ENCODE measurements around the gene SGSH. TPM values are rescaled to one million over a fixed set of nuclear protein-coding genes. Genes with fewer than 3 reads are reported as not detected.

The SGSH gene
- total and polyA plus RNA-seq, 2 experiments from 2014 or later = 16.0 to 59.6 TPM

- no peak for TF ChIP-seq EZH2 (IDR thresholded peaks at IDR 0.05; ENCODE audit: borderline replicate concordance)
- TF ChIP-seq CTCF (IDR thresholded peaks at IDR 0.05; ENCODE audit: poor library complexity) = no peak
- no peak for TF ChIP-seq EZH2phosphoT487 (IDR thresholded peaks at IDR 0.05; ENCODE audit: low read depth, severe bottlenecking, unreplicated experiment)
- Histone ChIP-seq H3K9me2 (replicated peaks; ENCODE audit: insufficient read depth) (no peaks in the 10 kb centered on the region), H3K4me2 (peak overlapping the region; percentile 98), H3K4me3 (peak overlapping the region; percentile 99), H3K79me2 (peaks cover 5% of the 10 kb centered on the region), H3K27me3 (no peaks in the 10 kb centered on the region), H3K9me3 (ENCODE audit: low read depth) (no peaks in the 10 kb centered on the region), H4K20me1 (ENCODE audit: insufficient read depth, poor library complexity, severe bottlenecking) (peaks cover 2% of the 10 kb centered on the region), H3K27ac (peak overlapping the region; percentile 100), H2AFZ (no peak overlapping the region), H3K36me3 (replicated peaks; ENCODE audit: insufficient read depth, low read depth) (no peaks in the 10 kb centered on the region), H3K4me1 (ENCODE audit: insufficient read depth) (peaks cover 27% of the 10 kb centered on the region)
- no peak for DNase-seq (ENCODE audit: low spot score)
- 28% methylated on average over 8 of the region's 8 CpGs for WGBS (ENCODE audit: low lambda C conversion rate, missing lambda C conversion rate)
These were observed 41.8 kb upstream of the SGSH start for GRCh38 chr17:80261895-80262279.

- Histone ChIP-seq H3K27ac (peak overlapping the region; percentile 100), H3K4me2 (peak overlapping the region; percentile 98), H2AFZ (peak overlapping the region; percentile 36), H4K20me1 (ENCODE audit: insufficient read depth, poor library complexity, severe bottlenecking) (peaks cover 2% of the 10 kb centered on the region), H3K79me2 (peaks cover 5% of the 10 kb centered on the region), H3K9me3 (ENCODE audit: low read depth) (no peaks in the 10 kb centered on the region), H3K27me3 (no peaks in the 10 kb centered on the region), H3K9me2 (replicated peaks; ENCODE audit: insufficient read depth) (no peaks in the 10 kb centered on the region), H3K4me1 (ENCODE audit: insufficient read depth) (peaks cover 27% of the 10 kb centered on the region), H3K36me3 (replicated peaks; ENCODE audit: insufficient read depth, low read depth) (no peaks in the 10 kb centered on the region), H3K4me3 (peak overlapping the region; percentile 99)
- DNase-seq (ENCODE audit: low spot score) = peak; percentile 79
- 5% methylated on average over 37 of the region's 45 CpGs for WGBS (ENCODE audit: low lambda C conversion rate, missing lambda C conversion rate)
- no peak for TF ChIP-seq CTCF (IDR thresholded peaks at IDR 0.05; ENCODE audit: poor library complexity)
- no peak for TF ChIP-seq EZH2 (IDR thresholded peaks at IDR 0.05; ENCODE audit: borderline replicate concordance)
- no peak for TF ChIP-seq EZH2phosphoT487 (IDR thresholded peaks at IDR 0.05; ENCODE audit: low read depth, severe bottlenecking, unreplicated experiment)
These were observed 41.2 kb upstream of the SGSH start for GRCh38 chr17:80261159-80261894.

- 0% methylated on average over 5 of the region's 54 CpGs for whole genome bisulfite sequencing (ENCODE audit: low lambda C conversion rate, missing lambda C conversion rate)
- peaks cover 27% of the 10 kb centered on the region for H3K4me1 ChIP-seq (ENCODE audit: insufficient read depth)
These were observed 40.6 kb upstream of the SGSH start, which contains the start of gene RNF213 for GRCh38 chr17:80260791-80261158. RNF213 (plus strand) TSS chr17:80260852; CDS start chr17:80263682, 2,830 bp downstream.

More at GRCh38 chr17:80260791-80261158, 40.6 kb upstream of the SGSH start, which contains the start of gene RNF213:
- H3K27ac ChIP-seq = peak within 1 kb of the TSS; percentile 100
- peak within 1 kb of the TSS; percentile 49 for H2AFZ ChIP-seq
- DNase-seq (ENCODE audit: low spot score) = peak; percentile 79
- H3K27me3 ChIP-seq = no peaks in the 10 kb centered on the region
- H3K79me2 ChIP-seq = peaks cover 5% of the 10 kb centered on the region
- H3K36me3 ChIP-seq (replicated peaks; ENCODE audit: insufficient read depth, low read depth) = no peaks in the 10 kb centered on the region
- no peak for TF ChIP-seq EZH2 (IDR thresholded peaks at IDR 0.05; ENCODE audit: borderline replicate concordance)
- TF ChIP-seq CTCF (IDR thresholded peaks at IDR 0.05; ENCODE audit: poor library complexity) = no peak
- TF ChIP-seq EZH2phosphoT487 (IDR thresholded peaks at IDR 0.05; ENCODE audit: low read depth, severe bottlenecking, unreplicated experiment) = no peak
- no peaks in the 10 kb centered on the region for H3K9me2 ChIP-seq (replicated peaks; ENCODE audit: insufficient read depth)
- H4K20me1 ChIP-seq (ENCODE audit: insufficient read depth, poor library complexity, severe bottlenecking) = peaks cover 2% of the 10 kb centered on the region
- H3K4me3 ChIP-seq = peak within 1 kb of the TSS; percentile 99
- peak within 1 kb of the TSS; percentile 98 for H3K4me2 ChIP-seq
- no peaks in the 10 kb centered on the region for H3K9me3 ChIP-seq (ENCODE audit: low read depth)

Measured in hepatocyte (in vitro differentiated cells).